T-helper 22 cell (primary cell): ENCODE data around the gene TESK2.
A peak's percentile ranks its signal among the peaks of the same experiment; 100 is the strongest.

Experiments
- DNase-seq: peaks from one replicate; pipeline ENCODE4 v3.0.0-alpha.2; 2020; ENCODE audit warnings: low read depth

The TESK2 gene

GRCh38 chr1:45337630-45338325, 153.2 kb downstream of the TESK2 start:
- DNase-seq, result no peak

- no peak for DNase-seq
Observed at GRCh38 chr1:45335855-45336324, 155.1 kb downstream of the TESK2 start.

GRCh38 chr1:45334308-45335245, 156.4 kb downstream of the TESK2 start:
- DNase-seq, result no peak

- no peak for DNase-seq
Observed at GRCh38 chr1:45332346-45332720, 158.6 kb downstream of the TESK2 start.

- no peak for DNase-seq
Observed at GRCh38 chr1:45331436-45332345, 159.3 kb downstream of the TESK2 start.

GRCh38 chr1:45329445-45329844, 161.5 kb downstream of the TESK2 start:
- no peak for DNase-seq

- DNase-seq, result no peak
Observed at GRCh38 chr1:45328680-45329079, 162.3 kb downstream of the TESK2 start.

GRCh38 chr1:45327644-45328515, 163.1 kb downstream of the TESK2 start:
- DNase-seq, result no peak

GRCh38 chr1:45326627-45327623, 164.0 kb downstream of the TESK2 start, which contains the start of gene HPDL:
HPDL (plus strand) TSS chr1:45326895; CDS start chr1:45327149, 254 bp downstream.
- DNase-seq, result peak; percentile 14

- DNase-seq, result no peak
Observed at GRCh38 chr1:45325851-45326506, 165.0 kb downstream of the TESK2 start.

- DNase-seq, result no peak
Observed at GRCh38 chr1:45322486-45323040, 168.4 kb downstream of the TESK2 start.

GRCh38 chr1:45321444-45321843, 169.5 kb downstream of the TESK2 start:
- no peak for DNase-seq

GRCh38 chr1:45319761-45320160, 171.2 kb downstream of the TESK2 start:
- DNase-seq, result no peak

- DNase-seq, result no peak
Observed at GRCh38 chr1:45317166-45317565, 173.8 kb downstream of the TESK2 start.

- DNase-seq, result no peak
Observed at GRCh38 chr1:45314266-45314665, 176.7 kb downstream of the TESK2 start.

- DNase-seq, result no peak
Observed at GRCh38 chr1:45306905-45307304, 184.1 kb downstream of the TESK2 start.

- no peak for DNase-seq
Observed at GRCh38 chr1:45306319-45306718, 184.6 kb downstream of the TESK2 start.

GRCh38 chr1:45305231-45305630, 185.7 kb downstream of the TESK2 start:
- DNase-seq, result no peak
